ENCODE data around the gene HMG20B.
"Not testable (repeated sequence)": the region's sequence is repeated elsewhere in the genome, so short reads cannot be mapped to it uniquely, and the experiment has no call there.

Gene HMG20B

DNA sequence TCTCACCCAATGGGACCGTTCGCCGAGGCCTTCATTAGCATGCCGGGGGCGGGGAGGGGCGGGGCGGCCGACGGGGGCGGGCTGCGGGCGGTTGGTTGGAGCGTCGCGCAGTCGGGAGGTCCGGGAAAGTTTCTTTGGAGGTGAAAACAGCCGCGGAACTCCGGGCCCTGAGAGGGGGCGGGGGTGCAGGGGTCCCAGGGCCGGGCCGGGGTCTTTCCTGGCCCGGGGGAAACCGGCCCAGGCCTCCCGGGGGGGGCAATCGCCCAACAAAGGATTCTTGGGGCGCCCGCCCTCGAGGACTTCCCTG, at the start of gene HMG20B:
Gene HMG20B, plus strand, starts transcription at position 90 of the 307 bp plus-strand sequence. CDS start 366 bp downstream, outside the sequence.
- DNase-seq (ENCODE audit: low read depth in 2 of 2): no peak

DNA sequence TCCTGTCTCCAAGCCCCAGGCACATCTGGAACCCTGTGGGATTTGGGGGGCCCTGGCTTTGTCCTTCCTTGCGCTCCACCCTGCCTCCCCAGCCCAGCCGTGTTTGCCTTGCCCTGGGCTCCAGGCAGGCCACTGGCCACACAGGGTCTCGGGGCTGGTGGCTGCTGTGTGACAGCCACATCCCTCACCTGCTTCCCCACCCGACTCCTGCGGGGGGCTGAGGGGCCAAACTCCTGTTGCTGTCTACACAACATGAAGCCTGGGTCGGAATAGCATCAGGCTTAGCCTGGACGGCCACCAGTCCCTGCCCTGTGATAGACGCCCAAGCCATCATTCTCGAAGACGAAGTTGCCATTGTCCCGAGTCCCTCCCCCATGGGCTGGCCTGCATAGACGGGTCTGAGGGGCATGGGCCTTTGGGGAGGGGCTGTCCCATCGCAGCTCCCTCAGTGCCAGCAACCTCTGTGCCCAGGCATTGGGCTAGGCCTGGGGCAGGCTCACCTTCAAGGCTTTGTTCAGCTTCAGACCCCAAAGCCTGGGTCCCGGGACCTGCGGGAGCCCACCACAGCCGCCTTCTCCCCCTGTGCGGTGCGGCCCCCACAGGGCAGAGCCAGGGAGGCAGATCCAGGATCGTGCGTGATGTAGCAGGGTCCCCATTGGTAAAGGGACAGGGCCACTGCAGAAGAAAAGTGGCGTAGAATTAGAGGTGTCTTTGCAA, 49.2 kb upstream of the HMG20B start:
- DNase-seq (ENCODE audit: low read depth in 2 of 2): no peak

DNA sequence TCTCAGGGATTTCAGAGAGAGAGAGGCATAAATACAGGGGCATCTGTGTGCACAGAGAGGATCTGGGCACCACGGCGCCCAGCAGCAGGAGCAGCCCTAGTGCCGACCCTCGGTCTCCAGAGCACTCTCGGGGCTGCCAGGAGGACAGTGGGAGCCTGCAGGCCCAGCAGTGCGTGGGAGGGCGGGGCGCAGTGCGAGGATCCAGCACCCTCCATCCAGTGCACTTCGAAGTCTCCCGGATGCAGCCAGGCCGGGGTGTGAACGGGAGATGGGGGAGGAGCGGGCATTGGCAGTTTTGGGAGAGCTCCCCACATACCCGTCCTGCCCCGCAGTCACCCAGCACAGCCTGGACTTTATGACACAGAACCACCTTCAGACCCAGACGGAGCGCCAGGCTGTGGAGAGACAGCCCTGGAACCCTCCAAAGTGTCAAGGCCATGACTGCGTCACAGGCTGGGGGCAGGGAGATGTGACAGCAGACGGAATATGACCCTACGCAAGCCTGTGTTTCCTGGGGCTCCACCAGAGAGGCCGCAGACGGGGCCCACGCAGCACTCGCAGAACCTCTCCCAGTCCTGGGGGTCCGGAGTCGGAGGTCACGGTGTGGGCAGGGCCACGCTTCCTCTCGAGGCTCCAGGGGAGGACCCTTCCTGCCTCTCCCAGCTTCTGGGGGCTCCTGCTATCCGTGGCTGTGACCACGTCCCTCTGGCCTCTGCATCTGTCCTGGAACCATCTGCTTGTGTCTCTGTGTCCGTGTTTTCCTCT, 48.5 kb upstream of the HMG20B start:
- DNase-seq (ENCODE audit: low read depth in 2 of 2): no peak

DNA sequence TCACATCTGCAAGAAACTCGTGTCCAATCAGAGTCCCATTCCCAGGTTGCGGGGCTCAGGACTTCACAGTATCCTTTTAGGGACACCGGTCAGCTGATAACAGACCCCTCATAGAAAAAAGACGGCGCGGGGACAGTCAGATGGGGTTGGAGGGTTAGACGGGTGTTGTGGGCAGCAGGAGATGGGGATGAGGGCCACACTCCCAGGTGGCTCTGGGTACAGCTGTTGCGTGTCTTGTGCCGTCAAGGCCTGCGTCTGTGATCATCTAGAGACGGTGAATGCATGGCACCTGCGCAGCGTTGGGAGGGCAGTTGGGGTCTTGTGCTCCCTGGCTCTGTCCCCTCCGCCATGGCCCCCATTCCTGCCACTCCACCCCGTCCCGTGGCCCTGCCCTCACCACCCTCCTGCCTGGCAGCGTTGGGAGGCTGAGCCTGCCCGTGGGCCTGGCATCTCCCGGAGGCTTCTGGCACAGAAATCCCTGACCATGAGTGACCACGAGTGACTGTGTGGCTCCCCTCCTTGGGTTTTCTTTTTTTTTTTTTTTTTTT, 47.8 kb upstream of the HMG20B start:
- DNase-seq (ENCODE audit: low read depth in 2 of 2): no peak

DNA sequence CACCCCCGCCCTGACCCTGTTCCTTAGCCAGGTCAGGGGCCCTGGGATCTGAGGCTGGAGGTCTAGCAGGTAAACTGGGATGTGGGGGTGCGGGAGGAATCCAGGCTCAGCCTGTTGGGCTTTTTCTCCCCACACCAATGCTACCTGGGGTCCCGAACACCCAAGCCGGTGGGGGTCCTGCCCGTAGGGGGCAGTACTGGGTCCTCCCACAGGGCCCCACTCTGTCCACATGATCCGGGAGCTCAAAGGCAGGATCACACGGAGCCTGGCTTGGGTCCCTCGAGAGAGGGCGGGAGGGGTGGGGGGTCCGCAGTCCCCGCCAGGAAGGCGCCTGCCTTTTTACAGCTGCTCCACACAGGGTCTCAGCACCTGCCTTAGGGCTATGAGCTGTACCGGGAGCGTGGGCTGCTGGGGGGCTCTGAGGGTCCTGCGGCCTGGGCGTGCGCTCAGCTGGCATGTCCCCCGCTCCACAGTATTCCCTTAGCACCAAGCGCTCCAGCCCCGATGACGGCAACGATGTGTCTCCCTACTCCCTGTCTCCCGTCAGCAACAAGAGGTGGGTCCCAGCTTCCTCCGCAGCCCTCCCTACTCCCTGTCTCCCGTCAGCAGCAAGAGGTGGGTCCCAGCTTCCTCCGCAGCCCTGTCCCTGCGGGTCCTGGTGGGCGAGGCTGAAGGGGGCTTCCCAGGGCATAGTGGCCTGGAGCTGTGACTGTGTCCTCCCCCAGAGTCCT, 46.1 kb upstream of the HMG20B start:
- DNase-seq (ENCODE audit: low read depth in 2 of 2): no peak

DNA sequence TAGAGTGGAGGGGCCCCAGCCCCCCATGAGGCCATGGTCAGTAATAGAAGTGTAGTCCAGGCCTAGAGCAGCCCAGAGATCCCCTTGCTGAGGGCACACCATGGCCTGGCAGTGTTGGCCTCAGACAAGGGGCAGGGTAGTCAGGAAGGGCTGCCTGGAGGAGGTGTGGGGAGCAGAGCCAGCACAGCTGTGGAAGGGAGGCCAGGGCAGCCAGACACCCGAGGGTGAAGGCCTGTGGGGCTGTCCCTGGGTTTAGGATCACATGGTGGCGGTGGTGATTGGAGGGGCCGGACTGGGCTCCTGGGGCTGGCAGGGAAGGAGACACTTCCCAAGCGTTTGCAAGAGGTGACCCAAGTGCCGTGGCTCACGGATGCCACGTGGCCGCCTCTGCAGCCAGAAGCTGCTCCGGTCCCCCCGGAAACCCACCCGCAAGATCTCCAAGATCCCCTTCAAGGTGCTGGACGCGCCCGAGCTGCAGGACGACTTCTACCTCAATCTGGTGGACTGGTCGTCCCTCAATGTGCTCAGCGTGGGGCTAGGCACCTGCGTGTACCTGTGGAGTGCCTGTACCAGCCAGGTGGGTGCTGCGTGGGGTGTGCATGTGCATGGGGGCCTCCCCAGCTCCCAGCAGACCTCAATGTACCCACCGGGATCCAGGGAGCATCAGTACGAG, 45.4 kb upstream of the HMG20B start:
- no peak for DNase-seq (ENCODE audit: low read depth in 2 of 2)

DNA sequence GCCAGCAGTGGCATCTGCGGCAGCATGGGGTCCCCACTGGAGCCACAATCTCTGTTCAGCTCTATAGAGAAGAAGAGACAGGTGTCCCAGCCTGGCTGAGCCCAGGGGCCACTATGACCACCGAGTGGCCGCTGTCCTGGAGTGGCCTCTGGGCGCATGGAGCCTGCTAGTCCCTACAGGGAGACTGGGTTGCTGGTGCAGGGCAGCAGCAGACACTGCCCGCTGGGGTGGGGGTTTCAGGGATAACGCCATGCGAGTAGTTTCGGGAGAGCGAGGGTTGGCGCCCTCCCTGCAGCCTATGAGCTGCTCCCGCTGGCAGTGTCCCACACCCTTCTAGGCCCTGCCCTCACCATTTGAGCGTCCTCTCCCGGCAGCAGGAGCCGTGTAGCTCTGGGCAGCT, 44.7 kb upstream of the HMG20B start:
- DNase-seq (ENCODE audit: low read depth in 2 of 2): no peak

DNA sequence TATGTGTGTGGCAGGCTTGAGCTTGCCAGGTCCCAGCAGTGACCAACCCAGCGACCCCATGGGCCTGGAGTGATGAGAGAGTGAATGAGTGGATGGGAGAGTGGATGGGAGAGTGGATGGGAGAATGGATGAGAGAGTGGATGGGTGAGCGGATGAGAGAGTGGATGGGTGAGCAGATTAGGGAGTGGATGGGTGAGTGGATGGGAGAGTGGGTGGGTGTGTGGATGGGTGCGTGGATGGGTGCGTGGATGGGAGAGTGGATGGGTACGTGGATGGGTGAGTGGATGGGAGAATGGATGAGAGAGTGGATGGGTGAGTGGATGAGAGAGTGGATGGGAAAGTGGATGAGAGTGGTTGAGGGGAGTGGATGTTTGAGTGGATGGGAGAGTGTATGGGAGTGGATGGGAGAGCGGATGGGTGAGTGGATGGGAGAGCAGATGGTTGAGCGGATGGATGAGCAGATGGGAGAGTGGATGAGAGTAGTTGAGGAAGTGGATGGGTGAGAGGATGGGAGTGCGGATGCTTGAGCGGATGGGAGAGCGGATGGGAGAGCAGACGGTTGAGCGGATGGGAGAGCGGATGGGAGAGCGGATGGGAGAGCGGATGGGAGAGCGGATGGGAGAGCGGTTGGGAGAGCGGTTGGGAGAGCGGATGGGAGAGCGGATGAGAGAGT, 44.1 kb upstream of the HMG20B start:
- DNase-seq (ENCODE audit: low read depth in 2 of 2): no peak

DNA sequence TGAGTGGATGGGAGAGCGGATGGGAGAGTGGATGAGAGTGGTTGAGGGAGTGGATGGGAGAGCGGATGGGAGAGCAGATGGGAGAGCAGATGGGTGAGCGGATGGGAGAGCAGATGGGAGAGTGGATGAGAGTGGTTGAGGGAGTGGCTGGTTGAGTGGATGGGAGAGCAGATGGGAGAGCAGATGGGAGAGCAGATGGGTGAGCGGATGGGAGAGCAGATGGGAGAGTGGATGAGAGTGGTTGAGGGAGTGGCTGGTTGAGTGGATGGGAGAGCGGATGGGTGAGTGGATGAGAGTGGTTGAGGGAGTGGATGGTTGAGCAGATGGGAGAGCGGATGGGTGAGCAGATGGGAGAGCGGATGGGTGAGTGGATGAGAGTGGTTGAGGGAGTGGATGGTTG, 43.4 kb upstream of the HMG20B start:
- not testable (repeated sequence) for DNase-seq (ENCODE audit: low read depth in 2 of 2)

DNA sequence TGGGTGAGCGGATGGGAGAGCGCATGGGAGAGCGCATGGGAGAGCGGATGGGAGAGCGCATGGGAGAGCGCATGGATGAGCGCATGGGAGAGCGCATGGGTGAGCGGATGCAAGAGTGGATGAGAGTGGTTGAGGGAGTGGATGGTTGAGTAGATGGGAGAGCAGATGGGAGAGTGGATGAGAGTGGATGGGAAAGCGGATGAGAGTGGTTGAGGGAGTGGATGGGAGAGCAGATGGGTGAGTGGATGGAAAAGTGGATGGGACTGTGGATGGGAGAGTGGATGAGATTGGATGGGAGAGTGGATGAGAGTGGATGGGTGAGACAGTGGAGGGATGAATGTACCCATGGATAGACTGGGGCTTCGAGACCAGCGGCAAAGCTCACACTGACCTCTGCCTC, 42.4 kb upstream of the HMG20B start:
- no peak for DNase-seq (ENCODE audit: low read depth in 2 of 2)

DNA sequence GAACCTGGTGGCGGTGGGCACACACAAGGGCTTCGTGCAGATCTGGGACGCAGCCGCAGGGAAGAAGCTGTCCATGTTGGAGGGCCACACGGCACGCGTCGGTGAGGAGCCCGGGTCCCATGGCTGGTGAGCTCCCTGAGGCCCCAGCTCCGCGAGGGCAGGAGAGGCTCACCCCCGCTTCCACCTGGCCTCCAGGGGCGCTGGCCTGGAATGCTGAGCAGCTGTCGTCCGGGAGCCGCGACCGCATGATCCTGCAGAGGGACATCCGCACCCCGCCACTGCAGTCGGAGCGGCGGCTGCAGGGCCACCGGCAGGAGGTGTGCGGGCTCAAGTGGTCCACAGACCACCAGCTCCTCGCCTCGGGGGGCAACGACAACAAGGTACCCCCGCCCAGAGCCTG, 41.0 kb upstream of the HMG20B start:
- no peak for DNase-seq (ENCODE audit: low read depth in 2 of 2)

DNA sequence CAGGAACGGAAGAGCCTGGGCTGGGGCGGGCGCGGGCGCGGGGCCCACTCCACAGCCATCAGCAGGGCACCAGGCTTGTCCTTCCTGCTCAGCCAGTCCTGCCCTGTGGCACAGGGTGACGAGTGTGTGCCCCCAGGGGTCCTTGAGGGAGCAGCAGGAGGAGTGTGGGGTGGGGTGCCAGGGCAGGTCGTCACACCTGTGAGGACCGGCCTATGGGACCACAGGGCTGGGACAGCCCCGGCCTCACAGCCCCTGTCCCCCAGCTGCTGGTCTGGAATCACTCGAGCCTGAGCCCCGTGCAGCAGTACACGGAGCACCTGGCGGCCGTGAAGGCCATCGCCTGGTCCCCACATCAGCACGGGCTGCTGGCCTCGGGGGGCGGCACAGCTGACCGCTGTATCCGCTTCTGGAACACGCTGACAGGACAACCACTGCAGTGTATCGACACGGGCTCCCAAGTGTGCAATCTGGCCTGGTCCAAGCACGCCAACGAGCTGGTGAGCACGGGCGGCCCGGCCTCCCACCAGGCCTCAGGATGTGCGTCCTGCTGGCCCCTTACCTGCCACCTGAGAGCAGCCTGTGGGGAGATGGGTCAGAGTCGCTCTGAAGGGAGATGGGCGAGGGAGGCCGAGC, 40.5 kb upstream of the HMG20B start:
- DNase-seq (ENCODE audit: low read depth in 2 of 2): no peak

DNA sequence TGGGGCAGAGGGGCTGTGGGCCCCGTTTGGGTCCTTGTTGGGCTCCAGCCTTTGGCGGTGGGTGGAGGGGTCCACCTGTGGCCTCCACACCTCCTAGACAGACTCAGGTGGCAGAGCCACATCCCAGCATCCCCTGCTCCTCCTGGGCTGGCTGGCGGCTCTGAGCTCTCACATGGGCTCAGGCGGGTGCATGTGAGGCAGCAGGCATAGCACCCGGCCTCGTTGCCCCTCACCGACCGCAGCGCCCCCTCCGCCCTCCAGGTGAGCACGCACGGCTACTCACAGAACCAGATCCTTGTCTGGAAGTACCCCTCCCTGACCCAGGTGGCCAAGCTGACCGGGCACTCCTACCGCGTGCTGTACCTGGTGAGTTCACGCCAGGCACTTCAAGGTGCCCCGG, 39.7 kb upstream of the HMG20B start:
- DNase-seq (ENCODE audit: low read depth in 2 of 2): no peak

DNA sequence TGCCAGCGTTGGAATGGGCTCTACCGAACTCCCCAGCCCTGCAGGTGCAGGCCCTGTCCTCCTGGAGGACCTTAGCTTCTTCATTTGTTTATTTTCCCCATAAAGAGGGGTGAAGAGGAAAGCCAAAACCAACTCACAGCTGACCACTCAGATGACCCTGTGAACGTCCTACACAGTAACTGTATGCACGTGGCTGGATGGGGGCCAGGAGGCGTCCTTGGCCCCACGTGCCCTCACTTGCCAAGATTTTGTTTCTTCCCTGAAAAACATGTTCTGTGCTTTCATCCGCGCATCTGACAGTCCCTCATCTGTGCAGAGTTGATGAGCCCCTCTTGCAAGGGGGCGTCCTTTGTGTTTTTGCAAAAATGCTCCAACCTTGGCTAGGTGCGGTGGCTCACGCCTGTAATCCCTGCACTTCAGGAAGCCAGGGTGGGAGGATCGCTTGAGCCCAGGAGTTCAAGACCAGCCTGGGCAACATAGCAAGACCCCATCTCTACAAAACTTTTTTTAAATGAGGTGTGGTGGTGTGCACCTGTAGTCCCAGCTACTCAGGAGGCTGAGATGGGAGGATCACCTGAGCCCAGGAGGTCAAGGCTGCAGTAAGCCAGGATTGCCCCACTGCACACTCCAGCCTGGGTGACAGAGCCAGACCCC, 39.1 kb upstream of the HMG20B start:
- DNase-seq (ENCODE audit: low read depth in 2 of 2): no peak

DNA sequence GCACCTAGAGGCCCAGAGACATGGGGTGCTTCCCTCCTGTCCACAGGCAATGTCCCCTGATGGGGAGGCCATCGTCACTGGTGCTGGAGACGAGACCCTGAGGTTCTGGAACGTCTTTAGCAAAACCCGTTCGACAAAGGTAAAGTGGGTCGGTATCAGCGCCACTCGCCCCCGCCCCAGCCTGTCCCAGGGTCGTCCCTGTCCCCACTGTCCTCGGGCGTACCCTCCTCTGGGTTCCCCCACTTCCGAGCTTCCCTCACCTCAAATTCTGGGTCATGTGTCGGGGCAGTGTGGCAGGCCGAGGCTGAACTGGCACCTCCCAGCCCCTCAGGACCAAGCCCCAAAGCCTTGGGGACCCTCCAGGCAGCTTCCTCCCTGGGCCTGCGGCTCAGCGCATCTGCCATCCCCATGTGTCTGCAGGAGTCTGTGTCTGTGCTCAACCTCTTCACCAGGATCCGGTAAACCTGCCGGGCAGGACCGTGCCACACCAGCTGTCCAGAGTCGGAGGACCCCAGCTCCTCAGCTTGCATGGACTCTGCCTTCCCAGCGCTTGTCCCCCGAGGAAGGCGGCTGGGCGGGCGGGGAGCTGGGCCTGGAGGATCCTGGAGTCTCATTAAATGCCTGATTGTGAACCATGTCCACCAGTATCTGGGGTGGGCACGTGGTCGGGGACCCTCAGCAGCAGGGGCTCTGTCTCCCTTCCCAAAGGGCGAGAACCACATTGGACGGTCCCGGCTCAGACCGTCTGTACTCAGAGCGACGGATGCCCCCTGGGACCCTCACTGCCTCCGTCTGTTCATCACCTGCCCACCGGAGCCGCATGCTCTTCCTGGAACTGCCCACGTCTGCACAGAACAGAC, 38.1 kb upstream of the HMG20B start:
- no peak for DNase-seq (ENCODE audit: low read depth in 2 of 2)

DNA sequence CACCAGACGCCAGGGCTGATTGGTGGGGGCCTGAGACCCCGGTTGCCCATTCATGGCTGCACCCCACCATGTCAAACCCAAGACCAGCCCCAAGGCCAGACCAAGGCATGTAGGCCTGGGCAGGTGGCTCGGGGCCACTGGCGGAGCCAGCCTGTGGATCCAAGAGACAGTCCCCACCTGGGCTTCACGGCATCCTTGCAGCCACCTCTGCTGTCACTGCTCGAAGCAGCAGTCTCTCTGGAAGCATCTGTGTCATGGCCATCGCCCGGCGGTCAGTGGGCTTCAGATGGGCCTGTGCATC, 37.6 kb upstream of the HMG20B start:
- no peak for DNase-seq (ENCODE audit: low read depth in 2 of 2)

DNA sequence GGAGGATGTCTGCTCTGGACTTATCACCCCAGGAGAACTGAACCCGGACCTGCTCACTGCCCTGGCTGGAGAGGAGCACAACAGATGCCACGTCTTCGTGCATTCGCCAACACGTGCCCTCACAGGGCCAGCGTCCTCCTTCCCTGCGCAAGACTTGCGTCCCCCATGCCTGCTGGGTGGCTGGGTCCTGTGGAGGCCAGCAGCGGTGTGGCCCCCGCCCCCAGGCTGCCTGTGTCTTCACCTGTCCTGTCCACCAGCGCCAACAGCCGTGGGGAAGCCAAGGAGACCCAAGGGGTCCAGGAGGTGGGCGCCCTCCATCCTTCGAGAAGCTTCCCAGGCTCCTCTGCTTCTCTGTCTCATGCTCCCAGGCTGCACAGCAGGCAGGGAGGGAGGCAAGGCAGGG, 37.2 kb upstream of the HMG20B start:
- no peak for DNase-seq (ENCODE audit: low read depth in 2 of 2)

DNA sequence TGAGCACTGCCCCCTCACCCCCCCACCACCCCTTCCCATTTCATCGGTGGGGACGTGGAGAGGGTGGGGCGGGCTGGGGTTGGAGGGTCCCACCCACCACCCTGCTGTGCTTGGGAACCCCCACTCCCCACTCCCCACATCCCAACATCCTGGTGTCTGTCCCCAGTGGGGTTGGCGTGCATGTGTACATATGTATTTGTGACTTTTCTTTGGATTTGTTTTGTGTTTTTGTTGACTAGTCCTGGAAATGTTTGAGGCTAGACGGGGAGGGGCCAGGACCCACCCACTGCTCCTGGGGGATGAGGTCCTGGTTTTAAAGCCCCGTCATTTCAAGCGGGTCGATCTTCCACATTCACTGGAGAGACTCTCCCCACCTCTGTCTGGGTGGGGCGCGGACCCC, 36.8 kb upstream of the HMG20B start:
- DNase-seq (ENCODE audit: low read depth in 2 of 2): no peak

DNA sequence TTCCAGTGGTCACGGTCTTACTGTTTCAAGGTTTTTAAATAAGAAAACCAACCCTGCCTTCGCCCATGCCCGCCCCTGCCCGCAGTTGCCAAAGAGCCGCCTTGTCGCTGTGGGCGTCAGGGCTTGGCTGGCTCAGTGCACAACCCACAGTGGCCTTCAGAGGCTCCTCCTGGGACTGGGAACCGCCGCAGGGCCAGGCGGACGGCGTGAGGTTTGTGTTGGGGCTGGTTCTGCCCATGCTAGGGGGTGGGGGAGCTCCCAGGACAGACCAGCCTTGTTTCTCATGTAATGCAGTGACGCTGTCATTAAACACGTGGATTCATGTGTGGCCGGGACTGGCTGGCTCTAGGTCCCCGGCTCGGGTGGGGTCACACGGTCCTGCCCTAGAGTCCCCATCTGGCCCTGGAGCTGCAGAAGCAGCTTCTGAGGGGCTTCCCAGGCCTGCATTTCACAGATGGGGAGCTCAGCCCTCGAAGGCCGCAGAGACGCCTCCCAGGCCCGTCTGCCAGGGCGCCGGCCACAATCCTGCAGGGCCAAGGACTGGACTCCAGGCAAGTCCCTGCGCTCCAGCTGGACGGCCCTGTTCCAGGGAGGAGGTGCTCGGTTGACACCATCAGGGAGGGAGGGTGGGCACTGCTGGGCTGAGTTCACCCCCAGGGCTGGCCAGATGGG, 36.2 kb upstream of the HMG20B start:
- no peak for DNase-seq (ENCODE audit: low read depth in 2 of 2)

Data from activated CD4-positive, alpha-beta T cell treated with anti-CD3 and anti-CD28 coated beads for 24 hours (primary cell).